Measurements from ENCODE around the gene PRDX1.

PRDX1 gene

GRCh38 chr1:45491487-45492260 is 30.0 kb downstream of the PRDX1 start:
- H3K27ac ChIP-seq, result peak overlapping the region; percentile 60

GRCh38 chr1:45490626-45491486 is 30.8 kb downstream of the PRDX1 start, which contains the start of gene TESK2:
Gene TESK2, minus strand, starts transcription at chr1:45491163. Its CDS starts 33,378 bp downstream, at chr1:45457785.
- H3K27ac ChIP-seq, result peak within 1 kb of the TSS; percentile 85
- TF ChIP-seq CTCF (conservative IDR thresholded peaks at IDR 0.05), result no peak

More at GRCh38 chr1:45491487-45492260, 30.0 kb downstream of the PRDX1 start:
- no peak for TF ChIP-seq CTCF (conservative IDR thresholded peaks at IDR 0.05)

GRCh38 chr1:45490121-45490625 is 31.5 kb downstream of the PRDX1 start:
- TF ChIP-seq CTCF (conservative IDR thresholded peaks at IDR 0.05), result no peak
- H3K27ac ChIP-seq, result peak overlapping the region; percentile 85

GRCh38 chr1:45489379-45489778 is 32.3 kb downstream of the PRDX1 start:
- H3K27ac ChIP-seq, result peak overlapping the region; percentile 85

- H3K27ac ChIP-seq, result peak overlapping the region; percentile 85; the same call in 1 of the 2 replicates
- no peak for TF ChIP-seq CTCF (conservative IDR thresholded peaks at IDR 0.05)
These were observed 32.9 kb downstream of the PRDX1 start for GRCh38 chr1:45488666-45489377.

- no peak for TF ChIP-seq CTCF (conservative IDR thresholded peaks at IDR 0.05)
These were observed 35.7 kb downstream of the PRDX1 start for GRCh38 chr1:45485949-45486348.

GRCh38 chr1:45479039-45479748 is 42.5 kb downstream of the PRDX1 start:
- peak overlapping the region; percentile 17; the same call in 1 of the 2 replicates for H3K27ac ChIP-seq
- TF ChIP-seq CTCF (conservative IDR thresholded peaks at IDR 0.05), result no peak

More at GRCh38 chr1:45485949-45486348, 35.7 kb downstream of the PRDX1 start:
- H3K27ac ChIP-seq, result no peak overlapping the region
